Left ventricle myocardium inferior (tissue), 1 donor: Measurements from ENCODE around the gene CBLC. TPM values are rescaled to one million over a fixed set of nuclear protein-coding genes. Genes with fewer than 3 reads are reported as not detected.

Source experiments
- DNase-seq: peaks from one replicate; pipeline ENCODE4 v3.0.0-alpha.2; 2020
- H3K27ac ChIP-seq: fragments of 200-600 bp; replicated peaks from 2 replicates; pipeline ENCODE4 v1.8.0; 2021
- H3K27me3 ChIP-seq: fragments of 200-600 bp; 2 replicates; pipeline ENCODE4 v1.8.0; 2021; ENCODE audit warnings: low read depth
- H3K36me3 ChIP-seq: fragments of 200-600 bp; 2 replicates; pipeline ENCODE4 v1.8.0; 2021
- H3K4me1 ChIP-seq: fragments of 200-600 bp; 2 replicates; pipeline ENCODE4 v1.8.0; 2021
- H3K4me3 ChIP-seq: fragments of 200-600 bp; 2 replicates; pipeline ENCODE4 v1.8.0; 2021; ENCODE audit warnings: mild to moderate bottlenecking, moderate library complexity
- H3K9me3 ChIP-seq: fragments of 200-600 bp; replicated peaks from 2 replicates; pipeline ENCODE4 v1.8.0; 2021
- intact Hi-C: fragments of 100-400 bp; cut with micrococcal nuclease; formaldehyde crosslinking; loops from one replicate; pipeline ENCODE4 v1.11.0; 2022
- total RNA-seq: library from RNA; stranded (reverse); fragmentation: NEBNext Ultra II Directional; extraction: Animal tissue kit (Norgen Biotek cat#: 25700); gene quantifications from one replicate; pipeline ENCODE4 v1.2.1, GENCODE V29; 2021
- TF ChIP-seq, protein P1 (sequence below): fragments of 200-600 bp; IDR thresholded peaks from 2 replicates; pipeline ENCODE4 v1.8.0; 2021; ENCODE audit warnings: antibody characterized with exemption, mild to moderate bottlenecking, borderline replicate concordance
- donor health status: DM: no; HTN: yes; CAD: no; lungs with severe emphysema.

Gene CBLC
- total RNA-seq, 1 donor from 2014 or later, result not detected

DNA sequence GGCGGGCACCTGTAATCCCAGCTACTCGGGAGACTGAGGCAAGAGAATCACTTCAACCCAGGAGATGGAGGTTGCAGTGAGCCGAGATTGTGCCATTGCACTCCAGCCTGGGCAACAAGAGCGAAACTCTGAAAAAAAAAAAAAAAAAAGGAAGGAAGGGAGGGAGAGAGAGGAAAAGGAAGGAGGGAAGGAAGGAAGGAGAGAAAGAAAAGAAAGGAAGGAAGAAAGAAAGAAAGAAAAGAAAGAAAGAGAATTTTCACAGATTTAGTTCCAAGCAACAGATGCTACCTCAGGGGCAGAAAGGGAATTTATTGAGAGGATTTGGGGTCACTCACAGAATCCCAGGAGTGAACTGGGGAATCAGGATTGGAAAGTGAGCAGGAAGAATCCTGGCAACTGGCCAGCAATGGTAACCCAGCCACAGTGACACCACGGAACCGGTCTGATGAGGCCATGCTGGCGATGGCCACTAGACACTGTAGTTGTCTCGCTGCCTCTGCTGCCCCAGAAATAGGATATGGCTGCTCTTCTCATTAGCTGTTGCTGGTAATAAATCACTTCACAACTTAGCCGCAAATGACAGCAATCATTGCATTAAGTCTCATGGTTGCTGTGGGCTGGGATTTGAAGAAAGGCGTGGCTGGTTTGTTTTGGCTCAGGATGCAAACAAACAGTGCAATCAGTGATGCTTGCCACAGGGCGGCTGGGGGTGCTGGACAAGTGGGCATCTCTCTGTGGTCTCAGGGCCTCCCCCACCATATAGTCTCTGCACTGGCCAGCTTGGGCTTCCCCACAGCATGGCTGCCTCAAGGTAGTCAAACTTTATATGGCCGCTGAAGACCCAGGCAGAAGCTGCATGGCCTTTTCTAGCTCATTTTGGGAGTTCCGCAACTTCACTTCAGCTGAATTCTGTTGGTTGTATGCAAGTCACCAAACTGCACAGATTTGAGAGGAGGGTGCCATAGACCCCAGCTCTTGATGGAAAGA lies 26.0 kb downstream of the CBLC start:
- Histone ChIP-seq H3K9me3 (no peaks in the 10 kb centered on the region), H3K36me3 (no peaks in the 10 kb centered on the region), H3K27me3 (no peaks in the 10 kb centered on the region), H3K27ac (no peak overlapping the region), H3K4me3 (no peak overlapping the region), H3K4me1 (peaks cover 18% of the 10 kb centered on the region)
- intact Hi-C loops, result no loop called here
- TF ChIP-seq, protein P1, sequence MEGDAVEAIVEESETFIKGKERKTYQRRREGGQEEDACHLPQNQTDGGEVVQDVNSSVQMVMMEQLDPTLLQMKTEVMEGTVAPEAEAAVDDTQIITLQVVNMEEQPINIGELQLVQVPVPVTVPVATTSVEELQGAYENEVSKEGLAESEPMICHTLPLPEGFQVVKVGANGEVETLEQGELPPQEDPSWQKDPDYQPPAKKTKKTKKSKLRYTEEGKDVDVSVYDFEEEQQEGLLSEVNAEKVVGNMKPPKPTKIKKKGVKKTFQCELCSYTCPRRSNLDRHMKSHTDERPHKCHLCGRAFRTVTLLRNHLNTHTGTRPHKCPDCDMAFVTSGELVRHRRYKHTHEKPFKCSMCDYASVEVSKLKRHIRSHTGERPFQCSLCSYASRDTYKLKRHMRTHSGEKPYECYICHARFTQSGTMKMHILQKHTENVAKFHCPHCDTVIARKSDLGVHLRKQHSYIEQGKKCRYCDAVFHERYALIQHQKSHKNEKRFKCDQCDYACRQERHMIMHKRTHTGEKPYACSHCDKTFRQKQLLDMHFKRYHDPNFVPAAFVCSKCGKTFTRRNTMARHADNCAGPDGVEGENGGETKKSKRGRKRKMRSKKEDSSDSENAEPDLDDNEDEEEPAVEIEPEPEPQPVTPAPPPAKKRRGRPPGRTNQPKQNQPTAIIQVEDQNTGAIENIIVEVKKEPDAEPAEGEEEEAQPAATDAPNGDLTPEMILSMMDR, result no peak
- DNase-seq, result no peak

DNA sequence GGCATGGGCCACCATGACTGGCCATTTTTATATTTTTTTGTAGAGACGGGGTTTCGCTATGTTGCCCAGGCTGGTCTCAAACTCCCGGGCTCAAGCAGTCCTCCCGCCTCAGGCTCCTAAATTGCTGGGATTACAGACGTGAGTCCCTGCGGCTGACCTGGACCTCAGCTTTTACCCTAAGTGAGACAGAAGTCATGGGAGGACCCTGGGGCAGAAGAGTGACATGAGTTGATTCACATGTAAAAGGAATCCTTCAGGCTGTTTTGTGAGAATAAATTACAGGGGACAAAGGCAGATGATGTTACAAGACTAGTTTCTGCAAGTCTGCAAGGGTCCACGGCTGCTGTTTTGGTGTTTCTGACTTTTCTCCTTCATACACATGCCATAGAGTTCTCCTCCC lies 28.6 kb downstream of the CBLC start:
- intact Hi-C loops, result no loop called here

DNA sequence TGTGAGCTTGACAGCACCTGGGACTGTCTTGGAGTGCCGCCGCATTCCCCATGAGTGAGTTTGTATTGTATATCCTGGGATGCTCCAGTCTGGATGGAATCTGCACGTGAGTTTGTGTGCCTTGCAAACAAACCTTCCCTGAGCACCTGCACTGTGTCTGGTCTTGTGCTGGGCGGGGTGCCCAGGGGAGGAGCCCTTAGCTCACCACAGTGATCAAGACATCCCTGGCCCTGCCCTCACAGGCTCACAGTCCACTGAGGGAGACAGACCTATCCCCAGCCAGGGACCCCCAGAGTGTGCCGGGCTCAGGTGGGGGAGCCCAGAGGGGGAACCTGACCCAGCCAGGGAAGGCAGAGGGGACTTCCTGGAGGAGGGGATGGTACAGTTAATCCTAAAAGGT lies 29.5 kb downstream of the CBLC start:
- peaks cover 12% of the 10 kb centered on the region for H3K36me3 ChIP-seq
- H3K9me3 ChIP-seq, result no peaks in the 10 kb centered on the region
- no peak overlapping the region for H3K4me3 ChIP-seq
- TF ChIP-seq, protein P1, result no peak
- intact Hi-C loops, result no loop called here
- H3K27ac ChIP-seq, result peak overlapping the region; percentile 92
- DNase-seq, result no peak
- H3K27me3 ChIP-seq, result no peaks in the 10 kb centered on the region
- peaks cover 44% of the 10 kb centered on the region for H3K4me1 ChIP-seq

More for the DNA sequence above, 28.6 kb downstream of the CBLC start:
- Histone ChIP-seq H3K4me1 (peaks cover 35% of the 10 kb centered on the region), H3K4me3 (no peak overlapping the region), H3K9me3 (no peaks in the 10 kb centered on the region), H3K27me3 (no peaks in the 10 kb centered on the region), H3K36me3 (peaks cover 4% of the 10 kb centered on the region), H3K27ac (no peak overlapping the region)
- TF ChIP-seq, protein P1, result no peak
- no peak for DNase-seq

DNA sequence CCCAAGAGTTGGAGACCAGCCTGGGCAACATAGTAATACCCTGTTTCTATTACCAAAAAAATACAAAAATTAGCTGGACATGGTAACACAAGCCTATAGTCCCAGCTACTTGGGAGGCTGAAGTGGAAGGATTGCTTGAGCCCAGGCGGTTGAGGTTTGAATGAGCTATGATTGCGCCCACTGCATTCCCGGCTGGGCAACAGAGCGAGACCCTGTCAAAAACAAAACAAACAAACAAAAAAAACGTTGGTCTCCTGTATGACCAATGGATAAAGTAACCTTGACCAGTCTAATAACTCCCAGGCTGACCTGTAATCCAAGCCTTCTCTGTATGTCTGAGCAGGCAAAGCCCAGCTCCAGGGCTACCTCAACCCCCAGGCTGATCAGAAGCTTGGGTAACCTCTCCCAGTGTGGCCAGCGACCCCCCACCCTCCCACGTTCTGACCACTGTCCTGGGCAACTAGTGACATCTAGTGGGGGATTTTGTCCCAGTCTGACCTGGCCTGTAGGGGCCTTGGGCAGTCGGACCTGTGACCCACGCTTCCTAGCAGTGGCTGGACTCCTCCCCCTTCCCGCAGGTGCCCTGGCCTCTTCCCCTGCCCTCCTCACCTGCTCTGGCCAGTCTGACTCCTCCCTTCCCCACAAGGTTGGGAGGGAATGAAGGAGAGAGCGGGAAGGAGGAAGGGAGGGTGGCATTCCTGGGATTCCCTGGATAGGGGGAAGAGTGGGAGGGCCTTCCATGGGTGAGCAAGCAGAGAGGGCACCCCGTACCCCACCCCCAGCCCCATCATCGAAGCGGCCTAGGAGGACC lies 30.2 kb downstream of the CBLC start:
- Histone ChIP-seq H3K27me3 (no peaks in the 10 kb centered on the region), H3K36me3 (peaks cover 18% of the 10 kb centered on the region), H3K4me3 (peak overlapping the region; percentile 86), H3K27ac (peak overlapping the region; percentile 92), H3K9me3 (no peaks in the 10 kb centered on the region), H3K4me1 (peaks cover 45% of the 10 kb centered on the region)
- TF ChIP-seq, protein P1, result peak; percentile 68
- DNase-seq, result no peak
- intact Hi-C loops, result no loop called here
